NCI-H526 (cell line): ENCODE results near the gene ARF1.

Experiments used
- DNase-seq, 2 experiments: peaks; one replicate each; lab custom pipeline; 2025; lab: John Stamatoyannopoulos, UW

Gene ARF1

DNA sequence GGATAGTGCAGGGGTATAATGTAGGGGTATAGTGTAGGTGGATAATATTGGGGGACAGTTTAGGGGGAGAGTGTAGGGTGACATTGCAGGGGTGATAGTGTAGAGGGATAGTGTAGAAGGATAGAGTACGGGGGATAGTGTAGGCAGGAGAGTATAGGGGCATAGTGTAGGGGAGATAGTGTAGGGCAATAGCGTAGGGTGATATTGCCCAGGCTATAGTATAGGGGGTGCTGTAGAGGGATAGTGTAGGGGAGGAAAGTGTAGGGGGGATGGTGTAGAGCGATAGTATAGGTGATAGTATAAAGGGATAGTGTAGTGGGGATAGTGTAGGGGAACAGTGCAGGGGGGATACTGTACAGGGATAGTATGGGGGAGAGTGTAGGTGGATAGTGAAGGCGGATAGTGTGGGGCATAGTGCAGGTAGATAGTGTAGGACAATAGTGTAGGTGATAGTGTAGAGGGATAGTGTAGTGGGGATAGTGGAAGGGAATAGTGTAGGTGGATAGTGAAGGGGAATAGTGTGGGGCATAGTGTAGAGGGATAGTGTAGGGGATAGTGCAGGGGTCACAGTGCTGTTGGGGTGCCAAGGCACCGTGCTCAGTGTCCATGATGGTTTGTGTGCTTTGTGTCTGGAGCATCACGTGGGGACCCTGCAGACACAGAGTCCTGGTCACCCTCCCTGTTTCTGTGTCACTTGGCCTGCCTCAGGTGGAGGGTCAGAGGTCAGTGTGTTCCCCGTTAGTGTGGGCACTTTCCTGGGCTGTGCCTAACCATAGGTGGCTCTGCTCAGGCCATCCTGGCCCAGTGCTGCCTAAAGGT lies 10.5 kb upstream of the ARF1 start:
- no peak for DNase-seq

DNA sequence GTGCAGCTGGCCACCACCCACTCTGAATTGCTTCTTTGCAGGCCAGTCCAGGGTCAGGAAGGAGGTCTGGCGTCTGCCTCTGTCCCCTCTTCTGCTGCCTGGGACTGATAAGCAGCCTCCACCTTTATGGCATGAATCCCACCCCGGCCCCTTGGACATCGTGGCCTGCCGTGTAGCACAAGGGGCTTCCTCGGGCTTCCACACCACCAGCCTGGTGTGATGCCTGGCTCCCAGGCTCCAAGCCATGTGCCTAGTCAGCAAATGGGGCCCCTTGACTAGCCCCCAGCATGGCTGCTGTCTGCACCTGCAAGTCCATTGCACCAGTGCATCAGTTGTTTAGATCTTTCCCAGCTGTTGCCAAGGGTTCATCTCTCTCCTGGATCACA lies 9.9 kb upstream of the ARF1 start:
- no peak for DNase-seq

DNA sequence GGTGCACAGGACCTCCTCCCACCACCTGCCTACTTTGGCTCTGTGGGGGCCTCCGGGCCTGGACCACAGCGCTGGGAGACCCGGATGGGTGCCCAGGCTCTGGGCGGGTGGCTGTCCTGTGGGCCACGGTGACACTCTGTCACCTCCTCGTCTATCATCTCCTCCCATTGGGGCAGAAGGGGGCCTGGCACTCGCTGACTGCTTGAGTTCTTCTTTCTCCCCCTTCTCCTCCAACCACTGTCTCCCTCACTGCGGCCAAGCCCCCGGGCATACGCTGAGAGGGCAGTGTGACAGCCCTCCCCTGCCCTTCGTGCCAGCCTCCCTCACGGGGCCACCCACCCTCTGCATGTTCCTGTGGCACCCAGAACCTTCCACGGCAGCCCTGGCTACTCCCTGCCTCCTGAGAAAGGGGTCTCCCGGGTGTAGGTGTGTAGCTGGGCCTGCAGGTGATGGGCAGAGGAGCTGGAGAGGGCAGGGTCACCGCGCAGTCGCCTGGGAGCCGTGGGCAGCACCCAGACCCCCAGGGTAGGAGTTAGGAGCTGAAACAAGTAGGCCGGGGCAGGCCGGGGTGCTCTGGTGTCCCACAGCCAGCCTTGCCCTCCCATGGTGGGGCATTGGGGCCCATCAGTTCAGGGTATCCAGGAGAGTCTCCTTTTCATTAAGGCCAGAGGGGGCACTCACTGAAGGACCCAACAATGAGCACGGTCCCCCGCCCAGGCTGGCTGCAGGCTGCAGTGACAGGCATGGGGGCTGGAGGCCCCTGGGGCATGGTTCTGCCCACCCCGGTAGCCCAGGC lies 9.2 kb upstream of the ARF1 start:
- DNase-seq, result no peak

DNA sequence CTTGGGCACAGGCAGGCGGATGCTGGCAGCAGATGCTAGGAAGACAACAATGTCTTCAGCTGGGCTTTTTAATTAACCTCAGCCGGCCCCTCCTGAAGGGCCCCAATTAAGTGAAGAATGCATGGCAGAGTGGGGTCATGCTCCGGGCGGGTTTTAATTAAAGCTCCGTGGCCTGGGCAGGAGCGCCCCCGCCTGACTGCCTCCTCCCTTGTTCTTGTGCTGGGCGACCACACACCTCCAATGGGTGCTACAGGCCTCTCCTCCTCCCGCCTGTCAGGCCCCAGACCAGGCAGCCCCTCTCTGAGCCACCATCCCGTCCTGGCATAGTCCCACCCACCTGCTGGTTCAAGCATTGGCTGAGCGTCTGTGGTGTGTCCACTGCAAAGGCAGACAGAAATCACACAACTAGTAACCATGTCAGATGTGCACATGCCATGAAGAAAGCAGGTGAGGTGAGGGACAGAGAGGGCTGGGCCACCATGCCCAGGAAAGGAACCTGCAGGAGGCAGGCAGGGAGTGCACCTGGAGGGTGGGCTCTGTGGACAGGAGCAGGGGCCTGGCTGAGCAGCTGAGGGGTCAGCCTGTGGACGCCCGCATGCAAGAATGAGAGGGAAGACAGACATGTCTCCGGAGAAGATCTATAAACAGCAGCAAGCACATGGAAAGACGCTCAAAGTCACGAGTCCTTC lies 8.5 kb upstream of the ARF1 start:
- peak in 1 of 2 experiments; percentile 20 for DNase-seq

DNA sequence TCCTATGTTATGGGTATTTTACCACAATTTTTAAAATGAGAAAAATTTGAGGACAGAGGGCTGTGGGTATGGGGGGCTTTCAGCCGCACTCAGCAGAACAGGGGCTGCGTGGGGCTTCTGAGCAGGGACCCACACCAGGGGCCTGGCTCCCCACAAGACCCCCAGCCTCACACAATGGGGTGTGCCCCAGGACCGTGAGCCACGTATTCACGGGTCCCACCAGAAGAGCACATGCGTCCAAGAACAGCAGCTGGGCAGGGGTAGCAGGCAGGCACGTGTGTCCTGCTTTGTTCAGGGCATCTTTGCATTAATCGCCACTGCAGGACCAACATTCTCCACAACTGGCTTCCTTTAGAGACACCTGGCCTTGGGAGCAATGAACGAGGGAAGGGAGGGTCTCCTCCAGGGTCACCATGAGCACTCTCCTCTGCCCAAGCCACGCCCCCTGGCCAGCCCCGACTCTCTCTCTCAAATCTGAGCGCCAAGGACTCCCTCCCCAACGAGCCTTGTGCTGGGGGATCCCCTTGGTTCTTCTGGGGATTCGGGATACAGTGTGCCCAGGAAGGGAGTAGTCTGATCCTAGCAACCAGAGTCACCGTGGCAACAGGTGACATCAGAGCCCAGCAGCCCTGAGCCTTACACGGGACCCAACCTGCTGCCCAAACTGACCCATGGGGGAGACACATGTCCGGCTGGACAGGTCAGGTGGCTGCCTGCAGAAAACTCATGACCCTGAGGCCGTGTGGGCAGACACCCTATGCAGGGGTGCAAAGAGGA lies 7.4 kb upstream of the ARF1 start:
- DNase-seq, result no peak

DNA sequence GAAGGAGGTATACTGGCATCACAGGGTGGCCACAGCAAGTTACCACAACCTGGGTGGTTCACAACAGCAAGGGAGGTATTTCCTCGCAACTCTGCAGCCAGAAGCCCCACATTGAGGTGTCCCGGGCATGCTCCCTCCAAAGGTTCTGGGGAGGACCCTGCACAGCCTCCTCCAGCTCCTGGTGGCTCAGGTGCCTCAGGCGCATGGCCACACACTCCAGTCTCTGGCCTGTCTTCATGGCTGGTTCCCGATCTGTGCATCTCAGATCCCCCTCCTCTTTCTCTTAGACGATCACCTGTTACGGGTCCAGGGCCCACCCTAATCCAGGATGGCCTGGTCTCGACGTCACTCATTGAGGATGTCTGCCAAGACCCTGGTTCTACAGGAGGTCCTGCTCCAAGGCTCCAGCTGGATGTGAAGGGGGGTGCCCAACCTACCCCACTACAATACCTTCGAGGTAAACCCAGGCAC lies 6.7 kb upstream of the ARF1 start:
- DNase-seq, result no peak

DNA sequence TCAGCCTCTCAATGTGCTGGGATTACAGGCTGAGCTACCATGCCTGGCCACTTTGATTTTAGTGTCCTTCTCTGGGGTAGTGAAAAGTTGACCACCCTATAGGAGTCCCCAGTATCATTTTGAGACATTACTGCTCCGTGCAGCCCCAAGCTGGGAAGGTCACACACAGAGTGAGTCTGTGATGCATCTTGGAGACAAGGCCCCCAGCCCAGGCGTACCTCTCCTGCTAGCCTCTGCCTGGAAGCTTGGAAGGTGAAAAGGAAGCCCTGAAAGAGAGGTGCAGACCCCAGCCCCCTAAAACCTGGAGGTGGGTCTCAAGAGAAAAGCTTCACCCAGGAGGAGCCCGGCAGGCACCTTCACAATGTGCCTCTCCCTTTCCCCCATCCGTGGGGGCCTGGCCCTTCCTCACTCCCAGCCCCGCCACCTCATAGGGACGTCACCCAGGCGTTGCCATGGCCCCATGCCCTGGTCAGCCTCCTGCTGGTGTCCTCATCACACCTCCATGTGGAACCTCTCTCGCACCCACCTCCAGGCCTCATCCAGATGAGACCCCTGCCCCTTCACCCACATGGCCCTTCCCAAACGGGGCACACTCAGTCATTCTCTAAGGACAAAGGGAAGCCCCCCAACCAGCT lies 5.6 kb upstream of the ARF1 start:
- DNase-seq, result no peak

DNA sequence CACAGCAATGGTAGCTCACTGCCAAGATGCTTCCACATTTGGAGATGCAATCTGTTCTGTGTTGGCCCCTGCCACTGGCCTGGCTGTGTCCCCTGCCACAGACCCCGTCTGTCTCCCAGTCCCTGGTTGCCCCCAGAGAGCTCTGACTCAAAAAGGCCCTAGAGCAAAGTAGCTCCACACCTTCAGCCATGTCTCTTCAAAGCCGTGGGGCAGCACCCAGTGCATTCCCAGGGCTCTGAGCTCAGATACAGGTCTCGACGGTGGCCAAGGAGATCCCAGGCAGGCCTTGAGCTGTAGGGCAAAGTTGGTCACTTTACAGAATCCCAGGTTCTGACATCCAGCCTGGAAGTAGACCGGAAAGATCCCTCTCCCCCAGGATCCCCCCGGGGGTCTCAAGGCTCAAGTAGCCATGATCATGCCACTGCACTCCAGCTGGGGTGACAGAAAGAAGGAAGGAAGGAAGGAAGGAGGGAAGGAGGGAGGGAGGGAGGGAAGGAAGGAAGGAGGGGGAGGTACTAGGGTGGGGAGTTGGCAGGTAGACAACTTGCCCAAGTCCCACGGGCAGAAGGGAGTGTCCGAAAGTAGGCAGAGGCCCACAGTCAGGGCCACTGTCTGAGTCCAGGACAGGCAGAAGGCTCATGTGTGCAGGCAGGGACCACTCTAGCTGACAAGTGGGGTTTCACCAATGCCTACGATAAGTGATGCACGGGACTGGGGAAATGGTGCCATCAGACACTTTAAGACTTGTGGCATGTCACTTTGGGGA lies 4.8 kb upstream of the ARF1 start:
- DNase-seq, result no peak

DNA sequence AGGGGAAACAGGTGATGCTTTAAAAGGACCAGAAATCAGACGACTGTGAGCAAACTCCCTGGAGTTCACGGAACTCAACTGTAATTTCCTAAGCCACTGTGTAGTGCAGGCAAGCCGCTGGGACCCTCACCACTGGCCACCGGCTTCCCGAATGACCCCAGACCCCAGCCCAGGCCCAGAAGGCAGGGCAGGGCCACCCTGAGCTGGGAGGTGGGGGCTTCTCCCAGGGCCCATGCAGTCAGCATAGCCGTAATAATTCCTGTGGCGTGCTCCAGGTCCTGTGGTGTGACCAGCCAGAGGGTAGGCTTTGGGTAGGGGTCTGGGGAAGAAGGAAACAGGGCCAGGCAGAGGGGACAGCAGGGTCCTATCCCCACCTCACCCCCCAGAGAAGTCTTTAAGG lies 3.5 kb upstream of the ARF1 start:
- no peak for DNase-seq

DNA sequence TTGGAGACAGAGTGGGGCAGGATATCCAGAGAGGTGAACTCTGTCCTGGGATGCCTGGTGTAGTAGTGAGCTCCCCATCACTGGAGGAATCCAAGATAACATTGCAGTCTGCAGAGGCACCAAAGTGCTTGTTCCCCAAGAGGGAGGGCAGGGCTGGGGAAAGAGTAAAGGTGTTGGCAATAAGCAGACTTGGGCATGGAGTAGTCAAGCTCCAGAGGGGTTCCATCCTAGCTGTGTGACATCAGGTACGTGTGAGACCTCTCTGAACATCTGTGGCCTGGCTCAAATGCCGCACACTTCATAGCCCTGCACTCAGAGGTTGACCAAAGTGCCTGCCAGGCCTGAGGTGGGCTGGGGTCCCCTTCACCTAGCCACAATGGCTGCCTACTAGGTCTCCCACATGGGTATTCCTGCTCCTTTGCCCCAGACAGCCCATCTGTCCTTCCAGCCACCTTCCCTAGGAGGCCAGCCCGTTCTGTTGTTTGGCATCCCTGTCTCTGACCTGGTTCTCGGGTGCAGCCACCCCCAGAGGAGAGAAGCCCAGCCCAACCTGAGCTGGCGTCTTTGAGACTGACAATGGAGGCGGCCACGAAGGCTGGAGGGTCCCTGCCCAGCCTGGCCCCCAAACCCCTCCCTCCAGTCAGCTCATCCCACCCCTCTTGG lies 2.8 kb upstream of the ARF1 start:
- no peak for DNase-seq

DNA sequence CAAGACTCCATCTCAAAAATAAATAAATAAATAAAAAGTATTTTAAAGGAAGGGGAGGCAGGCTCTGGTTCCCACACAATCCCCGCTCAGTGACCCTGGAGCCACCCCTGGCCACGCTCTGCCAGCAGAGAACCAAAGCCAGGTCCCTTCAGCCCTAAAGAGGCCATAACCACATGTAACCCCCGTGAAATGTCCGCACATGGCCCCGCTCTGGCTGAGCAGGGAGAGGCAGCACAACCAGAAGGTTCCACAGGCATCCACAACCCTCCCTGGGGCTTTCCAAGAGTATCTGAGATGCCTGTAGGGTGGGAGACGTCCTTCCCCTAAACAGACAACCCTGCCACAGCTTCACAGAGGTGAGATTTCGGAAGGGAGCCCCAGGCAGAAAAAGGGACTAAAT lies 1.4 kb upstream of the ARF1 start:
- no peak for DNase-seq

DNA sequence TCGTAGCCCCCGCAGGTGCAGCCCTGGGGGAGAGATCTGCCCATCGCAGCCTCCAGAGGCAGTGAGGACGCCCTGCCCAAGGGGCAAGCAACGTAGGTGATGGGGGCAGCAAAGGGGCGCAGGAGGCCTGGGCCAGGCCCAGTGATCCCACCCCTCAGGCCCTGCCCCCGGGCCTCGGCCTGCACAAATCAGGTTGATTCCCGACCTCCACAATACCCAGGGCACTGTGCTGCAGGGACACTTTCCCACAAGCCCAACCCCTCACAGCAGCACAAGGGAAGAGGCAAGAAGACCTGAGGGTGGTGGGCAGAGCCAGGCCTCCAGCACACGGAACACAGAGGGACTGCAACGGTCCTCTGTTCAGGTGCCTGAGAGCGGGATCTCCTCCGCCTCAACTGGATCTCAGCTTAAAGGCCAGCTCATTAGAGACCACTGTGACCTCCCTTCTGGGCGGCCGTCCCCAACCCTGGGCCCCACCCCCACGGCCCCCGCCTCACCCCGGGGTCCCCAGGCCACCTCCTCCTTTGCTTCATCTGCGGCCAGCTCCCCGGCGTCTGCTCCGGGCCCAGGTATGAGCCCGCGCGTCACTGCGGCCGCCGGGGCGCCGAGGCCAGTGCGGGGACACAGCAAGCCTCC lies 812 bp upstream of the ARF1 start:
- DNase-seq, result peak in 1 of 2 experiments; percentile 44

DNA sequence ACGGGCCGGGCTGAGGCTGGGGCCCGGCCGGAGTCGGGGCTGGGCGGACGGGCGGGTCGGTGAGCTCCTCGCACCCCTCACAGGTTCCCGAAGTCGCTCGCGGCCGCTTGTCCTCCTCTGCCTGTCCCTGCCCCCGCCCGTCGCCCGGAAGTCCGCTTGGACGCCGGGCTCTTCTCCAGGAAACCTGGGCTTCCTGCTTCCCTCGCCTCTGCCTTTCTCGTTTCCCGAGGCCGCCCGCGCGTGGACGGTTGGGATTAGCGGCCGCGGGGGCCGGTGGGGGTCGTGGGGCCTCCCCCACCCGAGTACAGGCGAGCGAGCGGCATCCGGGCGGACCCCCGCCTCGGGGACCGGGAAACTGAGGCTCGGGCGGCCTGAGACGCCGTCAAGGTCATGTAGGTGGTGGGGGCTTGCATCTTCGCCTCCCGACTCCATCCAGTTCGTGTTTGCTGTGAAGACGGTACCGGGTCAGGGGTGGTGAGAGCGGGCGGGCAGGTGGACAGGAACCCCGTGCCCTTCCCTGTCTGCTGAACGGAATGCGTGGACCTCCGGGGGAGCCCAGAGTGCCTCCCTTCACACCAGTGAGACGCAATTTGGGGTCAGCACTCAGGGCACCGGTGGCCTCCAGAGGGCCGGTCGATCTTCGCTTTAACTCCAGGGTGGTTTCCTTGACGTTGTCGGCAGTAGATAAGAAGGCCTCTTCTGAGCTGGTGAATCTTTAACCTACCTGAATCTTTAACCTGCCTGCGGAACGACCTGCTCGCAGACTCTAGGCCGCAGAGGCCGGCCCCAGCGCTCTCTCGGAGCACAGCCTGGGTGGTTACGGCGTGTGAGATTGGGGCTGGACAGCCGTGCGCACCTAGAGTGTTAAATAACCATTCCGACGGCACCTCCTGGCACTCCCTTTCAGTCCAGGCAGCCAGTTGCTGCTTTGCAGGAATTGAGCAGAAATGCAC lies 686 bp downstream of the ARF1 start:
- DNase-seq, result peak in 1 of 2 experiments; percentile 43

DNA sequence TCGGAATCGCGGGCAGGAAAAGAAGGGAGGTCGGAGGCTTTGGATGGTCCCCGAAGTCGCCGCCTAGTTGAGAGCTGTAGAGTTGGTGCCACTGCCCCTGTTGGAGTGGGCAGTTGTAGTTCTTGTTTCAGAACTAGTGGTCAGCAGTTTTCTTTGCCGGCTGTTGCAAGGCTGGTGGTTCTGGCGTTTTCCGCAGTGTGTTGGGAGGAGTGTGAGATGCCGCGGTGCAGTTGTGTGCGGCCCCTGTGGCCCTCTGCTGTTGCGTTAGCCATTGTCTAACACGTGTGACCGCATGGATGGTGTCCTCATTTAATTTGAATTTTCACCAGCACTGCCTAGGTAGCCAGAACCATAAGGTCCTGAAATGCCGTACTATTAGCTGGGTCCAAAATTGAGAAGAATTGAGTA lies 1.4 kb downstream of the ARF1 start:
- DNase-seq, result no peak

DNA sequence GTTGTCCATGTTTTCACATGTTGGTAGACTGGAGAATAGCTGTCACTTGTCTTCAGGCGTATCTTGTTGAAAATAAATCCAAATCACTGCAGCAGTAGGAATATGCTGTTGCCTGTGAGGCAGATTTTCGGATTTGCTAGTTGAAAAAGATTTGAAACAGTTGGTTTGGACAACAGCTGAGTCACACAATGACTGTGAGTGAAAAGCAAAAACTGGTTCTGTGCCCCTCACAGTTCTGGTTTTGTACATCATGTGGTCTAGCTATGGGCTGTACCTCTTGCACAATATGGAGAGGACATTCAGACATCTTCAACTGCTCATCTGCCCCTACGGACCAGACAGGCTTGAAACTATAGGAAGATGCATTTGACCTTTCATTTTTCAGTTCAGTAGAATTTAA lies 1.8 kb downstream of the ARF1 start:
- no peak for DNase-seq

DNA sequence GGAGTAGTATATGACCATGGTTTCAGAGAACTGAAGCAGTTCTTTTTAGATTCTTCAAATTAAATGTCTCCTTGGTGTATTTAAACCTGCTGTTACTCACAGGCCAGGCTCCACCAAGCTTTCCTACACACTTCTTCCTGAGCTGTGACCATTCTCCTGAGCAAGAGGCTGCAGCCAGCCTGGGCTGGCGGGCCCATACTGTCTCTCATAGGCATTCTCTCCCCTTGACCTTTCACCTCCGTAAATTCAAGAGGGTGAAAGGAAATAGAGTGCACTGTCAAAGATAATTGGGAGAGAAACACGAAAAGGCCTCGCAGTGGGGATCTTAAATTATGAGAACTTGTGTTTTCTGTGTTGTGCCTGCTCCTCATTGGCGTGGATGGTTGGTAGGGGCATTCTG lies 2.3 kb downstream of the ARF1 start:
- DNase-seq, result no peak

DNA sequence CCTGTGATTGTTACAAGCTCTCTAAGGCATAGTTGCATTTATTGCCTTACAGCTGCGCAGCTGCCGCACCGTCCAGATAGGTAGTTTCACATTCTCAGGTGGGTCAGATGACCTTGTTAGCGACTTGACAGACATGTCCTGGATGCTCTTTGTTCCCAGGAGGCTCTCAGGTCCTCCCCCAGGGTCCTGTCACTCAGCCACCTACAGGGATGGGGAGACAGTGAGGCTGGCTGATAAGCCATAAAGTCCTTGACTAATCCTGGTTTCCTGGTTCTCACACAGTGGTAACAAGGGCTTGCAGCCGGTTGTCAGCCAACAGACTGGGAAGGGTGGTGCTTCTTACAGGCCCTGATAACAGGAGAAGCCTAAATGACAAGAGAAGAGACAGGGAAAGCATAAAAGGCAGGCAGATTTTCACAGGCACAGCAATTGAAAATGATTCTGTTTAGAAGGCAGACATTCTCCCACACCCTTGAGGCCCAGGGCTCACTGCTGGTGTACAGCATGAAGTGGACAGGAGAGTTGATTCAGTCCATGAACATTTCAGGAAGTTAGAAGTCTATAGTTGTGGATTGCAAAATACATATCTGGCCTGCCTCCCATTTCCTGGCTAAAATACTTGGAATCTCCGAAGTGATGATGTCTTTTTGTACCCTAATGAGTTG lies 2.9 kb downstream of the ARF1 start:
- DNase-seq, result no peak

DNA sequence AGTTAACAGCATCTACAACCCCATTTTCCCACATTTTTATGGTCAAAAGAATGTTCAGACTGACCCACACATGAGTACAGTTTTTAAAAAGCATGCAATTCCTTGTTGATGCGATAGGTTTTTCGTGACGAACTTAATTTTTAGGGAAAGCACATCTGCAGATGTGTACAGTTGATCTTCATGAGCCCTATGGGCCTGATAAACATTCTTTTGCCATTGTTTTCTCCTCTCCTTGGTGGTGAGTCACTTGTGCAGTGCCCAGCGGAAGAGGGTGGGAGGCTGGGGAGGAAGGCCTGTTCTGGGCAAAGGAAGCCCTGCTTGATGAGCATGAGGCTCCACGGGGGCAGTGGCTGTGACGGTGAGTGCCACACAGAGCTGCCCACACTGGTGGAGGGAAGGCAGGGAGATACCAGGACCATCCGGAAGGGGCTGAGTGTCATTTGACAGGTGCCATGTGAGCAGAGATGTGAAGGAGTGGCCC lies 5.3 kb downstream of the ARF1 start:
- no peak for DNase-seq
